DOHH2 (cell line): ENCODE data around the gene HPCA.

Experiments
- EZH2phosphoT487 ChIP-seq: fragments of 200-600 bp; sonication (generic); IDR thresholded peaks from 2 replicates; pipeline ENCODE4 v1.6.1; 2017; ENCODE audit warnings: borderline replicate concordance, mild to moderate bottlenecking, antibody characterized with exemption, low read length, moderate library complexity, mixed read lengths
- TF ChIP-seq, protein P1 (sequence below): fragments of 200-600 bp; sonication (generic); IDR thresholded peaks from one replicate; pipeline ENCODE4 v1.5.1; 2014; ENCODE audit warnings: antibody characterized with exemption, mild to moderate bottlenecking, low read depth, low read length; ENCODE audit not compliant: poor library complexity, severe bottlenecking

GRCh38 chr1:32929366-32929765, 43.1 kb downstream of the HPCA start:
- TF ChIP-seq, protein P1, sequence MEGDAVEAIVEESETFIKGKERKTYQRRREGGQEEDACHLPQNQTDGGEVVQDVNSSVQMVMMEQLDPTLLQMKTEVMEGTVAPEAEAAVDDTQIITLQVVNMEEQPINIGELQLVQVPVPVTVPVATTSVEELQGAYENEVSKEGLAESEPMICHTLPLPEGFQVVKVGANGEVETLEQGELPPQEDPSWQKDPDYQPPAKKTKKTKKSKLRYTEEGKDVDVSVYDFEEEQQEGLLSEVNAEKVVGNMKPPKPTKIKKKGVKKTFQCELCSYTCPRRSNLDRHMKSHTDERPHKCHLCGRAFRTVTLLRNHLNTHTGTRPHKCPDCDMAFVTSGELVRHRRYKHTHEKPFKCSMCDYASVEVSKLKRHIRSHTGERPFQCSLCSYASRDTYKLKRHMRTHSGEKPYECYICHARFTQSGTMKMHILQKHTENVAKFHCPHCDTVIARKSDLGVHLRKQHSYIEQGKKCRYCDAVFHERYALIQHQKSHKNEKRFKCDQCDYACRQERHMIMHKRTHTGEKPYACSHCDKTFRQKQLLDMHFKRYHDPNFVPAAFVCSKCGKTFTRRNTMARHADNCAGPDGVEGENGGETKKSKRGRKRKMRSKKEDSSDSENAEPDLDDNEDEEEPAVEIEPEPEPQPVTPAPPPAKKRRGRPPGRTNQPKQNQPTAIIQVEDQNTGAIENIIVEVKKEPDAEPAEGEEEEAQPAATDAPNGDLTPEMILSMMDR = no peak
- TF ChIP-seq EZH2phosphoT487 = no peak
